Measurements from ENCODE around the gene LTBP2. TPM values are rescaled to one million over a fixed set of nuclear protein-coding genes. Genes with fewer than 3 reads are reported as not detected.
A peak's percentile ranks its signal among the peaks of the same experiment; 100 is the strongest.

The LTBP2 gene
- total RNA-seq, 1 donor from 2014 or later: 39.5 TPM

- ATAC-seq (peak; percentile 94 to 97), DNase-seq (peak; percentile 100)
- H3K27ac ChIP-seq: peak within 1 kb of the TSS; percentile 96
- peak within 1 kb of the TSS; percentile 84 for H3K4me3 ChIP-seq
- no peaks in the 10 kb centered on the region for H3K9me3 ChIP-seq
- H3K4me1 ChIP-seq: peaks cover 42% of the 10 kb centered on the region
- H3K36me3 ChIP-seq: peaks cover 14% of the 10 kb centered on the region
- no peak for TF ChIP-seq CTCF (IDR thresholded peaks at IDR 0.05)
- no peaks in the 10 kb centered on the region for H3K27me3 ChIP-seq (ENCODE audit: low read depth)
- intact Hi-C loops (cut with DNase I): no loop called here
These were observed 118.4 kb downstream of the LTBP2 start, which contains the start of gene ISCA2 for GRCh38 chr14:74493343-74494261. Gene ISCA2, plus strand, starts transcription at chr14:74493765. Its CDS starts 10 bp downstream, at chr14:74493775.

GRCh38 chr14:74492776-74493342 is 119.2 kb downstream of the LTBP2 start, which contains the start of gene NPC2:
Gene NPC2, minus strand, starts transcription at chr14:74493305. Its CDS starts 31 bp downstream, at chr14:74493274.
- peaks cover 49% of the 10 kb centered on the region for H3K4me1 ChIP-seq
- peak within 1 kb of the TSS; percentile 96 for H3K27ac ChIP-seq
- ATAC-seq: peak in 1 of 2 donors; percentile 0
- DNase-seq: no peak
- intact Hi-C loops (cut with DNase I): no loop called here
- peak within 1 kb of the TSS; percentile 84 for H3K4me3 ChIP-seq
- H3K27me3 ChIP-seq (ENCODE audit: low read depth): no peaks in the 10 kb centered on the region
- peaks cover 16% of the 10 kb centered on the region for H3K36me3 ChIP-seq
- no peaks in the 10 kb centered on the region for H3K9me3 ChIP-seq
- no peak for TF ChIP-seq CTCF (IDR thresholded peaks at IDR 0.05)

GRCh38 chr14:74491956-74492775 is 119.9 kb downstream of the LTBP2 start:
- H3K4me3 ChIP-seq: peak overlapping the region; percentile 84
- no peaks in the 10 kb centered on the region for H3K27me3 ChIP-seq (ENCODE audit: low read depth)
- intact Hi-C loops (cut with DNase I): no loop called here
- TF ChIP-seq CTCF (IDR thresholded peaks at IDR 0.05): peak; percentile 29
- no peak for ATAC-seq
- H3K9me3 ChIP-seq: no peaks in the 10 kb centered on the region
- no peak for DNase-seq
- peaks cover 55% of the 10 kb centered on the region for H3K4me1 ChIP-seq
- H3K27ac ChIP-seq: peak overlapping the region; percentile 96
- H3K36me3 ChIP-seq: peaks cover 21% of the 10 kb centered on the region

GRCh38 chr14:74490486-74490885 is 121.6 kb downstream of the LTBP2 start:
- peaks cover 21% of the 10 kb centered on the region for H3K36me3 ChIP-seq
- no peaks in the 10 kb centered on the region for H3K27me3 ChIP-seq (ENCODE audit: low read depth)
- no peak for TF ChIP-seq CTCF (IDR thresholded peaks at IDR 0.05)
- intact Hi-C loops (cut with DNase I): no loop called here
- H3K27ac ChIP-seq: peak overlapping the region; percentile 9
- DNase-seq: no peak
- no peaks in the 10 kb centered on the region for H3K9me3 ChIP-seq
- peak overlapping the region; percentile 84 for H3K4me3 ChIP-seq
- peak in 1 of 2 donors; percentile 13 for ATAC-seq
- peaks cover 68% of the 10 kb centered on the region for H3K4me1 ChIP-seq

- ATAC-seq (peak; percentile 26 to 29), DNase-seq (no peak)
- Histone ChIP-seq H3K9me3 (no peaks in the 10 kb centered on the region), H3K4me1 (peaks cover 64% of the 10 kb centered on the region), H3K27ac (peak overlapping the region; percentile 19), H3K27me3 (ENCODE audit: low read depth) (no peaks in the 10 kb centered on the region), H3K4me3 (no peak overlapping the region), H3K36me3 (peaks cover 33% of the 10 kb centered on the region)
- no peak for TF ChIP-seq CTCF (IDR thresholded peaks at IDR 0.05)
- intact Hi-C loops (cut with DNase I): no loop called here
These were observed 123.1 kb downstream of the LTBP2 start for GRCh38 chr14:74488786-74489397.

All from lower lobe of right lung (tissue), 2 donors.